Stomach (tissue), 9 donors: Measurements from ENCODE around the gene PAK6. TPM values are rescaled to one million over a fixed set of nuclear protein-coding genes. Genes with fewer than 3 reads are reported as not detected.

Experiments used
- DNase-seq, 2 donors: peaks; one replicate each; pipeline versions ENCODE4 v3.0.0 to v3.0.0-alpha.2; 2013 to 2019
- H3K27ac ChIP-seq, 5 donors: fragments of 200-600 bp in 4 of 5; sonication (generic) in 4 of 5; one replicate each; pipeline ENCODE4 v1.5.1; 2013 to 2019; ENCODE audit warnings: mild to moderate bottlenecking in 1 of 5, moderate library complexity in 1 of 5
- H3K27me3 ChIP-seq, 3 donors: fragments of 200-600 bp; sonication (generic); one replicate each; pipeline ENCODE4 v1.5.1; 2017 to 2019; ENCODE audit warnings: mixed run types in 1 of 3
- H3K36me3 ChIP-seq, 4 donors: fragments of 200-600 bp; sonication (generic); 1 replicate in 3 of 4; 2 replicates in 1 of 4; pipeline ENCODE4 v1.5.1; 2016 to 2019
- H3K4me1 ChIP-seq, 4 donors: fragments of 200-600 bp; sonication (generic); one replicate each; pipeline ENCODE4 v1.5.1; 2016 to 2019
- H3K4me3 ChIP-seq, 4 donors: fragments of 200-600 bp; sonication (generic) in 3 of 4; one replicate each; pipeline ENCODE4 v1.5.1; 2016 to 2019; ENCODE audit warnings: mild to moderate bottlenecking in 1 of 4
- H3K9me3 ChIP-seq, 4 donors: fragments of 200-600 bp; sonication (generic); one replicate each; pipeline ENCODE4 v1.5.1; 2016 to 2019
- CTCF ChIP-seq, 7 experiments: fragments of 450-650 bp in 4 of 7; fragments of 200-600 bp in 3 of 7; sonication (generic) in 3 of 7; IDR thresholded peaks; one replicate each; pipeline ENCODE4 v1.5.1; 2016 to 2019; ENCODE audit warnings: antibody characterized with exemption in 7 of 7, control low read depth in 2 of 7, mild to moderate bottlenecking in 1 of 7
- EP300 ChIP-seq: sonication (generic); formaldehyde crosslinking; IDR thresholded peaks from one replicate; pipeline ENCODE4 v1.6.1; 2017; ENCODE audit warnings: antibody characterized with exemption
- POLR2A ChIP-seq, 4 donors: fragments of 450-650 bp; IDR thresholded peaks; one replicate each; pipeline ENCODE4 v1.6.1; 2016; ENCODE audit warnings: antibody characterized with exemption in 4 of 4, control low read depth in 2 of 4, mild to moderate bottlenecking in 1 of 4, moderate library complexity in 1 of 4
- POLR2AphosphoS5 ChIP-seq, 3 donors: sonication (generic); formaldehyde crosslinking; IDR thresholded peaks; one replicate each; pipeline ENCODE4 v1.6.1; 2016; ENCODE audit warnings: antibody characterized with exemption in 3 of 3
- WGBS, 5 donors: extraction: QIAGEN DNeasy Blood & Tissue Kit in 3 of 5; methylation state at CpG; one replicate each; pipeline versions ENCODE4 v1.1.5 to v1.1.7; 2013 to 2018; 5-methylcytosine and 5-hydroxymethylcytosine counted together
- intact Hi-C: fragments of 100-400 bp; cut with DNase I; formaldehyde crosslinking; loops from one replicate; pipeline ENCODE4 v1.15.1; 2023; ENCODE audit warnings: low total_unique reads
- polyA plus RNA-seq, 3 donors: library from polyadenylated mRNA; stranded (reverse); fragments of 200-250 nt; gene quantifications; one replicate each; pipeline ENCODE4 v1.2.3, GENCODE V29; 2013
- total RNA-seq, 5 donors: library from RNA; depleted of rRNA; stranded (reverse); fragments of >200 nt; gene quantifications; one replicate each; pipeline versions ENCODE4 v1.1.0 to v1.2.3, GENCODE V29; 2014 to 2016
- donor health status: healthy with polysubstance abuse.
- donor health status: Bipolar disorder and iron deficiency.
- donor health status: healthy.

The PAK6 gene
- total and polyA plus RNA-seq, 8 donors: under 0.01 to 91.9 (median 6.2) TPM

GRCh38 chr15:40298216-40298935, 59.5 kb downstream of the PAK6 start:
- Histone ChIP-seq H3K4me1 (peaks cover 0 to 30% (median 4%) of the 10 kb centered on the region in 4 donors), H3K36me3 (peaks cover 0 to 53% (median 0%) of the 10 kb centered on the region in 4 donors), H3K27me3 (no peaks in the 10 kb centered on the region), H3K9me3 (peaks cover 0 to 5% (median 0%) of the 10 kb centered on the region in 4 donors), H3K4me3 (no peak overlapping the region), H3K27ac (no peak overlapping the region)
- intact Hi-C loops: no loop called here
- no peak for TF ChIP-seq POLR2A (IDR thresholded peaks at IDR 0.05)
- no peak for TF ChIP-seq POLR2AphosphoS5 (IDR thresholded peaks at IDR 0.05)
- TF ChIP-seq EP300: no peak
- no peak for TF ChIP-seq CTCF (IDR thresholded peaks at IDR 0.05)
- DNase-seq: no peak
- WGBS, 5 donors: 93 to 95% (median 94%) methylated on average over 15 to 17 of the region's 17 CpGs

DNA sequence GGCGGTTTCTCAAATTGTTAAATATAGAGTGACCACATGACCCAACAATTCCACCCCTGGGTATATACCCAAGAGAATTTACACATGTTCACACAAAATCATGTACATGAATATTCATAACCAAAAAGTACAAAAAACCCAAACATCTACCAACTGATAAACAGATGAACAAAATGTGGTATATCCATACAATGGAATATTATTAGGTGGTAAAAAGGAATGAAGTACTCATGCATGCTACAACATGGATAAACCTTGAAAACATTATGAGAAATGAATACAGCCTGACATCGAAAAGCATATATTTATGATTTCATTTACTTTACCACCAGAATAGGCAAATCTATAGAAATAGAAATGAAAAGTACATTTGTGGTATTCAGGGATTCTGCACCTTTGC, 61.5 kb downstream of the PAK6 start:
- peaks cover 0 to 36% (median 0%) of the 10 kb centered on the region in 4 donors for H3K36me3 ChIP-seq
- H3K9me3 ChIP-seq: peaks cover 0 to 5% (median 0%) of the 10 kb centered on the region in 4 donors
- intact Hi-C loops: no loop called here
- no peak for TF ChIP-seq CTCF (IDR thresholded peaks at IDR 0.05)
- H3K27me3 ChIP-seq: no peaks in the 10 kb centered on the region
- no peak overlapping the region for H3K27ac ChIP-seq
- WGBS, 5 donors: 94 to 99% (median 97%) methylated on average over 2 of the region's 2 CpGs
- H3K4me1 ChIP-seq: peaks cover 0 to 30% (median 4%) of the 10 kb centered on the region in 4 donors
- DNase-seq: no peak
- no peak overlapping the region for H3K4me3 ChIP-seq

DNA sequence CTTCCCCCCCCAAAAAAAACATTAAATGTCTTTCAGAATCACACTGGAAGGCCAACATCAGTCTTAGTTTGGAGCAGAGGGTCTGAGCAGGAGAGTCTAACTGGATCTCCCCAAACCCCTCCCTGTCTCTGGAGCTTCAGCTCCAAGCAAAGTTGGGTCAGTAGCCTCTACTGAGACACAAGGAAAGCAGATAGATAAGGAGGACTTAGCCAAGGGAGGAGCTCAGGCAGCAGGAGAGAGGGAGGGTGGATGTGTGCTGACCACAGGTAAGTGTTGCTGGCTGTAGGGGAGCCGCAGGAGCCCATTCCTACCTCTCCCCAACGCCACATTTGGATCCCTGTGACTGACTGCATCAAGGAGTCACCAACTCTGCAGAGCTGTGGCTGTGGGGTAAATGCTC, 61.9 kb downstream of the PAK6 start:
- peaks cover 0 to 5% (median 0%) of the 10 kb centered on the region in 4 donors for H3K9me3 ChIP-seq
- no peak for DNase-seq
- H3K27me3 ChIP-seq: no peaks in the 10 kb centered on the region
- no peak overlapping the region for H3K27ac ChIP-seq
- H3K4me1 ChIP-seq: peaks cover 0 to 28% (median 4%) of the 10 kb centered on the region in 4 donors
- 67 to 91% (median 85%) methylated on average over 1 to 2 of the region's 2 CpGs for WGBS, 5 donors
- H3K36me3 ChIP-seq: peaks cover 0 to 33% (median 0%) of the 10 kb centered on the region in 4 donors
- TF ChIP-seq EP300 (no peak), POLR2AphosphoS5 (IDR thresholded peaks at IDR 0.05) (no peak), CTCF (IDR thresholded peaks at IDR 0.05) (no peak), POLR2A (IDR thresholded peaks at IDR 0.05) (no peak)
- intact Hi-C loops: no loop called here
- no peak overlapping the region for H3K4me3 ChIP-seq

GRCh38 chr15:40301467-40302179, 62.8 kb downstream of the PAK6 start:
- H3K27me3 ChIP-seq: no peaks in the 10 kb centered on the region
- TF ChIP-seq CTCF (IDR thresholded peaks at IDR 0.05) (no peak), EP300 (no peak), POLR2A (IDR thresholded peaks at IDR 0.05) (no peak), POLR2AphosphoS5 (IDR thresholded peaks at IDR 0.05) (no peak)
- peaks cover 0 to 29% (median 0%) of the 10 kb centered on the region in 4 donors for H3K36me3 ChIP-seq
- H3K4me1 ChIP-seq: peaks cover 0 to 22% (median 0%) of the 10 kb centered on the region in 4 donors
- peaks cover 0 to 5% (median 0%) of the 10 kb centered on the region in 4 donors for H3K9me3 ChIP-seq
- intact Hi-C loops: no loop called here
- H3K27ac ChIP-seq: no peak overlapping the region
- peak in 1 of 2 donors; percentile 47 for DNase-seq
- H3K4me3 ChIP-seq: no peak overlapping the region
- WGBS, 5 donors: 47 to 67% (median 54%) methylated on average over 12 of the region's 12 CpGs
